ENCODE results near the gene HTR3A.
"Not testable (repeated sequence)": the region's sequence is repeated elsewhere in the genome, so short reads cannot be mapped to it uniquely, and the experiment has no call there.

Gene HTR3A

DNA sequence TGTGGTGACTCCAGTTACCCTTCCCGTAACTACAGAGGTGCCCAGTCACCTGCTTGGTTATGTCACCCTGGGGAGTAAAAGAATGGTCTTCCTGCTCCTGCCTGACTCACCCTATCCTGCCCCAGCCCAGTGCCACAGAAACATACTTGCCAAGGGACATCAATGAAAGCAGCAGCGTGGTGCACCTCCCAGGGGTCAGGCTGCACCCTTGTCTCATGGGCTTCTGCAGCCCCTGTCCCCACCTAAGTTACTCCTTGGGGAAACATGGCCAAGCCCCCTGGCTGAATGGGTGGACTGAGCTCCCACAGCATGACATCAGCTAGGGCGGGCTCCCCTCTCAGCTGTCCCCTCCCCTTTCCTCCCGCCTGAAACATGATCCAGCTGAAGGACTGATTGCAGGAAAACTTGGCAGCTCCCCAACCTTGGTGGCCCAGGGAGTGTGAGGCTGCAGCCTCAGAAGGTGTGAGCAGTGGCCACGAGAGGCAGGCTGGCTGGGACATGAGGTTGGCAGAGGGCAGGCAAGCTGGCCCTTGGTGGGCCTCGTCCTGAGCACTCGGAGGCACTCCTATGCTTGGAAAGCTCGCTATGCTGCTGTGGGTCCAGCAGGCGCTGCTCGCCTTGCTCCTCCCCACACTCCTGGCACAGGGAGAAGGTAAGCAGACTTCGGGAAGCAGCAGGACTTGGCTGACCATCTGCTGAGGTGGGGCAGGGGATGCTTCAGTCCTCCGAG lies at the start of gene HTR3A:
HTR3A (plus strand) TSS at position 368 of the 730 bp plus-strand sequence; CDS start at position 586, 218 bp downstream.
- no peak for DNase-seq (ENCODE audit: low read depth in 2 of 2)

DNA sequence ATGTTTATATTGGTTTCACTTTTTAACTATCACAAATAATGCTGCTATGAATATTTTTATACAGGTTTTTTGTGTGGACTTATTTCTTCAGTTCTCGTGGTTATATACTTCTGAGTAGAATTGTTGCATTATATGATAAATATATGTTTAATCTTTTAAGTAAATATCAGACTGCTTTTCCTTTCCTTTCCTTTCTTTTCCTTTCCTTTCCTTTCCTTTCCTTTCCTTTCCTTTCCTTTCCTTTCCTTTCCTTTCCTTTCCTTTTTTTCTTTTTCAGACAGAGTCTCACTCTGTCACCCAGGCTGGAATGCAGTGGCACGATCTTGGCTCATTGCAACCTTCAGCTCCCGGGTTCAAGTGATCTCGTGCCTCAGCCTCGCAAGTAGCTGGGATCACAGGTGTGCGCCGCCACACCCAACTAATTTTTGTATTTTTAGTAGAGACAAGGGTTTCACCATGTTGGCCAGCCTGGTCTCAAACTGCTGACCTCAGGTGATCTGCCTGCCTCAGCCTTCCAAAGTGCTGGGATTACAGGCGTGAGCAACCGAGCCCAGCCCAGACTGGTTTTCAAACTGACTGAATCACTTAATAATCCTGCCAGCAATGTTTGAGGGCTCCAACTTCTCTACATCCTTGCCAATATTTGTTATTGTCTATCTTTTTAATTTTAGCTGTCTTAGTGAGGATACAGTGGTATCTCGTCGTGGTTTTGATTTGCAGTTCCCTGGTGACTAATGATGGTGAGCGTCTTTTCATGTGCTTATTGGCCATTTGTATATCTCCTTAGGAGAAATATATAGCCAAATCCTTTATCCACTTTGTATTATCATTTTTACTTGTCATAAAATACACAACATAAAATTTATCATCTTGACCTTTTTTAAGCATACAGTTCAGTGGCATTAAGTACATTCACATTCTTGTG lies 48.4 kb upstream of the HTR3A start:
- DNase-seq (ENCODE audit: low read depth in 2 of 2), result no peak

DNA sequence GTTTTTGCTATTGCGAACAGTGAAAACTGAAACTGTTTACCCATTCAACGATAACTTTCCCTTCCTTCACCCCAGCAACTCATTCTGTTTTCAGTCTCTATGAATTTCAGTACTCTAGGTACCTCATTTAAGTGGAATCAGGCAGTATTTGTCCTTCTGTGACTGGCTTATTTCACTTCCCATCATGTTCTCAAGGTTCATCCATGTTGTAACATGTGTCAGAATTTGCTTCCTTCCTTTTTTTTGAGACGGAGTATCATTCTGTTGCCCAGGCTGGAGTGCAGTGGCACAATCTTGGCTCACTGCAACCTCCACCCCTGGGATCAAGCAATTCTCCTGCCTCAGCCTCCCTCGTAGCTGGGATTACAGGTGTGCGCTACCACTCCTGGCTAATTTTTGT lies 46.6 kb upstream of the HTR3A start:
- no peak for DNase-seq (ENCODE audit: low read depth in 2 of 2)

DNA sequence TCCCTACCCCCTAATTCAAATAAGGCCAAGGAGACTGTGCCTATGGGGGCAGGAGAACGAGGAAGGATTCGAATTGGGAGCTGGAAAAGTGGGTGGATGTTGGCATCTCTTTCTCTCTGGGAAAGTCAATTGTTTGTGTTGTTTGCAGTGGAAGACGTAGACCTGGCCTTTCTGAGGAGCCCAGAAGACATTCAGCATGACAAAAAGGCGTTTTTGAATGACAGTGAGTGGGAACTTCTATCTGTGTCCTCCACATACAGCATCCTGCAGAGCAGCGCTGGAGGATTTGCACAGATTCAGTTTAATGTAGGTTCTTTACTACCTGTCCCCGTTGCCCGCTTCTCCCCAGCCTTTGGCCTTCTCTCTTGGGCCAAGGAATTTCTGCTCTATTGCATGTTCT lies 42.1 kb upstream of the HTR3A start:
- no peak for DNase-seq (ENCODE audit: low read depth in 2 of 2)

DNA sequence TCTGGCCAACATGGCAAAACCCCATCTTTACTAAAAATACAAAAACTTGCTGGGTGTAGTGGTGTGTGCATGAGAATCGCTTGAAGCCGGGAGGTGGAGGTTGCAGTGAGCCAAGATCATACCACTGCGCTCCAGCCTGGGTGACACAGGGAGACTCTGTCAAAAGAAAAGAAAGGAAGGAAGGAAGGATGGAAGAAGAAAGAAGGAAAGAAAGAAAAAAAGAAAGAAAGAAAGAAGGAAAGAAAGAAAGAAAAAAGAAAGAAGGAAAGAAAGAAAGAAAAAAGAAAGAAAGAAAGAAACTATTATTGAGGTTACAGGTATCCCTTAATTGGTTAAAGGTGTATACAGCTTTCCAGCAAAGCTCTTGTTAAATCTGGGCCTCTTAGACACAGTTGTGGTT lies 40.7 kb upstream of the HTR3A start:
- not testable (repeated sequence) for DNase-seq (ENCODE audit: low read depth in 2 of 2)

DNA sequence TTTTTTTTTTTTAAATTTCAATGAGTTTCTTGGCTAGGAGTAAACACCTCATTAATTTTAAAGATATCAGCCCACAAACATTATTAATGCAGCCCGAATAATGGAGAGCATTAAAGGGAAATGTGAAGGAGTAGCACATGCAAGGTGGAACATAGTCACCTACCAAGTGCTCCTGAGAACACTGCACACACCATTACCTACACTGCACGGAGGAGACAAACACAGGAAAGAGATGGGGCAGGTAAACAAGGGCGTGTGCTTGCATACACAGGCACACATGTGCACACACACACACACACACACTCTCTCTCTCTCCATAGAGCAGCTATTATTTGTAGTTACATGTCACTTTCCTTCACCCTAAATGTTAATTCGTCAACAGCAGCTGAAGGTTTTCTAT lies 40.1 kb upstream of the HTR3A start:
- DNase-seq (ENCODE audit: low read depth in 2 of 2), result no peak

DNA sequence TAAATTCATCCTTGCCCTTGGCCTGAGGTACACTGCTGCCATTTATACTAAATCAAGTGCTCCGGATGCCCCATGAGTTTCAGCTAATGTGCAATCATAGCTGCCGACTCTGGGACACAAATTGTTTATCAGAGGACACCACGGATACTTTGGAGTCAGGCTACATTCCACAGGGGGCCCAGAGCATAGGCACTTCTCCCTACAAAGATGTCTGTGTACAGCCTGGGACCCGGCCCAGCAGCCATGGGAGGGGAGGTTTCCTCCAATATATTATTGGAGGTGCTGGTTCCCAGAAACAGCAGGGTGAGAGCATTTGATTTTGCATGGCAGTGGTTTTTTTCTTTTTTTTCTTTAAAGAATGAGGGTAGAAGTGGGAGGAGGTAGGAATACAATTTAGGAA lies 39.0 kb upstream of the HTR3A start:
- DNase-seq (ENCODE audit: low read depth in 2 of 2), result no peak

DNA sequence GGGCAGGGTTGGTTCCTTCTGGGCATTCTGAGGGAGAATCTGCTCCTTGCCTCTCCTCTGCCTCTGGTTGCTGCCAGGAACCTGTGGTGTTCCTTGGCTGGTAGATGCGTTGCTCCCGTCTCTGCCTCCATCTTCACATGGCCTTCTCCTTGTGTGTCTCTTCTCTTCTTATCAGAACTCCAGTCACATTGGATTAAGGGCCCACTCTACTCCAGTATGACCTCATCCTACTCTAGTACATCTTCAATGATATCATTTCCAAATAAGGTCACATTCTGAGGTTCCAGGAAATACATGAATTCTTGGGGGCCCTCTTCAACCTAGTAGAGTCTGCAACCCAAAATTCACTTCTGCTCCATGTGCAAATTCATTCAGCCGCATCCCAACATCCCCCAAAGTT lies 37.0 kb upstream of the HTR3A start:
- DNase-seq (ENCODE audit: low read depth in 2 of 2), result no peak

DNA sequence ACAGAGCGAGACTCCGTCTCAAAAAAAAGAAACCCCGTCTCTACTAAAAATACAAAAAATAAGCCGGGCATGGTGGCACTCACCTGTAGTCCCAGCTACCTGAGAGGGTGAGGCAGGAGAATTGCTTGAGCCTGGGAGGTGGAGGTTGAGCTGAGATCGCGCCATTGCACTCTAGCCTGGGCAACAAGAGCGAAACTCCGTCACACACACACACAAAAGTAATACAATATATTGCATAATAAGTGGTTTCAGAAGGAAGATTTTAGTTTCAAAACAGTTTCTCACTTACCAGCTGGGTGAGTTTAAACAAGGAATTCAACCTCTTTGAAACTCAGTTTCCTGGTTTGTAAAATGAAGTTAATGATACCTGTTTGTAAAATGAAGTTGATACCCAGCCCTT lies 32.7 kb upstream of the HTR3A start:
- no peak for DNase-seq (ENCODE audit: low read depth in 2 of 2)

DNA sequence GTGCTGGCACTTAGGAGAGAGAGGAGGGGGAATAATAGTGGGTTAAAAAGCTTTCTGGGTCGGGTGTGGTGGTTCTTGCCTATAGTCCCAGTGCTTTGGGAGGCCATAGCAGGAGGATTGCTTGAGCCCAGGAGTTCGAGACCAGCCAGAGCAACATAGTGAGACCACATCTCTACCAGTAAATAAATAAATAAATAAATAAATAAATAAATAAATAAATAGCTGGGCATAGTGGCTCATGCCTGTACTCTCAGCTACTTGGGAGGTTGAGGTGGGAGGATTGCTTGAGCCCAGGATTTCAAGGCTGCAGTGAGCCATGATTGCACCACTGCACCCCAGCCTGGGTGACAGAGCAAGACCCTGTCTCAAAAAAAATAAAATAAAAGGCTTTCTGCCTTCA lies 28.7 kb upstream of the HTR3A start:
- not testable (repeated sequence) for DNase-seq (ENCODE audit: low read depth in 2 of 2)

DNA sequence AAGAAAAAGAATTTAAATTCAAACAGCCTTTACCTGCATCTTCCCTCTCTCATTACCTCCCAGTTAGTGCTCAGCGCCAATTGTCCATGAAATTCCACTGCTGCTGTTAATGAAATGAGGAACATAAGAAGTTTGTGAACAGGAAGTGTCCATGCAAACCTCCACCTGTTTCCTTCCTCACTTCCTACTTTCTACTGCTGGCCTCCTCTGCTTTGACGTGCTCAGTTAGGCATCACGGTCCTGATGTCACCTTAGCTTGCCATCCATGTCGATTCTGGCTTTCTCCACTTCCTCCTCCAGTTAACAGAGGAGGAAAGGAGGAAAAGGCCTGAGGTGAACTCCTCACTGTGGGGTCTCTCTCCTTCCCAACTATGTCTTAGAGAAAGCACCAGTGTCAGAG lies 26.9 kb upstream of the HTR3A start:
- DNase-seq (ENCODE audit: low read depth in 2 of 2), result no peak

DNA sequence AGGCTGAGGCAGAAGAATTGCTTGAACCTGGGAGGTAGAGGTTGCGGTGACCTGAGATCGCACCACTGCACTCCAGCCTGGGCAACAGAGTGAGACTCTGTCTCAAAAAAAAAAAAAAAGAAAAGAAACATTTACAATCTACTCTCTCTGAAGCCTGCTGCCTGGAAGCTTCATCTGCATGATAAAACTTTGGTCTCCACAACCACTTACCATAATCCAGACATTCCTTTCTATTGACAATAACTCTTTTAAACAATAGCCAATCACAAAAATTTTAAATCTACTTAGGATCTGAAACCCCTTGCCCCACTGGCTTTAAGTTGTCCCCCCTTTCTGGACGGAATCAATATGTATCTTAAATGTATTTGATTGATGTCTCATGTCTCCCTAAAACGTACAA lies 25.0 kb upstream of the HTR3A start:
- DNase-seq (ENCODE audit: low read depth in 2 of 2), result no peak

DNA sequence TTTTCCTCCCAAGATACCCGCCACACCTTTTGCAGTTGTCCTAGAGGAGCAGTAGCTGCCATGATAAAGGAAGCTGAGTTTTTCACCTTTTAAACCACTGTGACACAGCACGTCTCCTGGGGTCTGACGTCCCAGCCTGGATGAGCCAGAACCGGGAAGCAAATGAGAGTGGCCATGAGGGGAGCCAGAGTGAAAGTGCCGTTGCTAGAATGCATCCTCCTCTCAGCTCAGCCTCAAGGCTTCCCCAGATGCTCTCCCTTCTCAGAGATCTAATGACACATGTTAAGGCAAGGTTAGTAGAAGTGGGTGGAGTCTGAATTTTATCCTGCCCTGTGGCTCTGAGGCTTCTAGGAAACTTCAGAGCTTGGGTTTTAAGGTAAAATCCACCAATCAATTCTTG lies 23.4 kb upstream of the HTR3A start:
- no peak for DNase-seq (ENCODE audit: low read depth in 2 of 2)

DNA sequence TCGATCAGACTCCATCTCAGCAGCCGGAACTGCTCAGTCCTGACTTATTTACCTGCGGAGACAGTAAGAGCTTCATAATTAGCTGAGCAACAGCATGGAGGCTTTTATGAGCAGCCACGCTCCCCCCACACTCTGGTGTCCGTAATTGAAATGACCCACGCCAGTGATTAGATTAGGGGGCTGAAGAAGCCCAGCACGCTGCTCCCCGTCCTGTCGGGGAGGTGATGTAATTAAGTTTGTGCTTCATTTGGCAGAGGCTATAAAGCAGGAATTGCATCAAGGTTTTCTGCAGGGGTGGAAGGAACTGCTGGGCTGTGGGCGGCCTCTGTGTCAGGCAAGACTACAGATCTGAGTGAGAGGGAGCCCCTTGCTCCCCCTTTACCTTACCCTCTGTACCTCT lies 22.8 kb upstream of the HTR3A start:
- no peak for DNase-seq (ENCODE audit: low read depth in 2 of 2)

DNA sequence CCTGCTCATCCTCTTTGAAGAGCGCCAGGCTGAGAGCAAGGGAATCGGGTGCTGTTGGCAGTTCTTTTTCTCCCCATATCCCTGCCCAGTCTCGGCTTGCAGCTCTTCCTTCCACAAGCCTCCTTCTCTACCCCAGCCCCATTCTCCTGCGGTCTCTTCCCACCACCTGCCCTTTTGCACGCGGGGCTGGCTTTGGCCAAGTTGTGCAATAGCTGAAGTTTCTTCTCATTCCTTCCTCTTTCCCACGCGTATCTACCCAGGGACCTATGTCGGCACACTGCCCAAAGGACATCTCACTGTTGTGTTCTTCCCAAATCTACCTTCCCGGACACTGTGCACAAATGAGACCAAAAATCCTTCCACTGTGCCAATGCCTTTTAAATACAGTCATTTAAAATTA lies 22.3 kb upstream of the HTR3A start:
- no peak for DNase-seq (ENCODE audit: low read depth in 2 of 2)

DNA sequence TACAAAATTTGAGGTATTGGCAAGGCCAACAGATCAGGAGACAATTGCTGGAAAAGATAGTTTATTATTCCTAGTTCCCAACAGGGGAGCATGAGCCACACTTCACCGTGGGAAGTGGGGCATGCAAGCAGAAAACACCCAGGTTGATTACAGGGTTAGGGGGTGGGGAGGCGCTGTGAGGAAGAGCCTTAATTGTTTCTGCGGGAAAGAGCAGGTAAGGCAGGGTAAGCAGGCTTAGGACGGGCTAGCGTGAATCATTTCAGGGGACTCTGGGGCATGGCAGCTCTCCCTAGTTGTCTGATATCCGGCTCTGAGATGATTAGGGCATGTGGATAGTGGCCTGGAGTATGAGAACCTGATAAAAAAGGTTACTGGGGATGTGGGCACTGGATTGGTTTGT lies 20.7 kb upstream of the HTR3A start:
- no peak for DNase-seq (ENCODE audit: low read depth in 2 of 2)

DNA sequence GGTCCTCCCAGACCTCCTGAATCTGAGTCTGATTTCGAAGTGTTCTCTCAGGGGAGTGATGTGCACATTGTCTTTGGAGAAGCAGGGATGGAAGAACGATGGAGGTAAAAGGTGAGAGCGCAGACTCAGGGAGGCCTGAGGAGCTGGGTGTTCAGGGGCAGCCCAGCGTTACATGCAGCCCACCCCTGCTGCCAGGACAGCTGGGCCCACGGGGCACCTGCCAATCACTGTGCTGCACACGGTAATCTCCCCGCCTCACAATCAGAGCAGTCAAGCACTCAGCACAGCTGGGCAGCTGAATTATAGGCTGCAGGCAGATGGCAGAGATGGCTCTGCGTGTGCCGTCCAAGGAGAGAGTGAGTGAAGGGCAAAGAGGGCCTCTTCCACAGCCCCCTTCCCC lies 17.9 kb upstream of the HTR3A start:
- no peak for DNase-seq (ENCODE audit: low read depth in 2 of 2)

DNA sequence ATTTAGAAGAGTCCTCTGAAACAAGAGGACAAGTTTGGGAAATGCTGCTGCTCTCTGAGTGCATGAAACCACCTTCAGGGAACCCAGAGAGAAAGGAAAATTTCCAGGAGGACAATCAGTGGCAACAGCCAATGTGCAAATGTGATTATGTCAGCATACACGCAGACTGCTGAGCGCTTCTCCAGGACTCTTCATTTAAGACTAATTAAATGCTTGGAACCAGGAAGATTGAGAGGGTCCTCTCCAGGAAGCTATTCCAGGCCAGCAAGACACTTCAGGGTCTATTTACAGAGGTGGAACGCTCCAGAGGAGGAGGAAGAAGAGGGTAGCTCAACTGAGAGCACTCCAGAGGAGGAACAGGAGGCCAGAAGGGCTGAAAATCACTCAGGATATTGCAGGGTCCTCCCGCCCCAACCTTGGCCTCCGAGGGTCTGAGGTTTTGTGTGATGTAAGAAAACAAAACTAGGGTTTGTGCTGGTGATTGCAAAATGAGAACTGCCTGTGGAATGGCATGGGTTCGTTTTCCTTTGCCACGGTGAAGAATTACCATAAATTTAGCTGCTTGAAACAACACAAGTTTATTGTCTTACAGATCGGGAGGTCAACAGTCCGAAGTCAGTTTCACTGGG lies 14.1 kb upstream of the HTR3A start:
- DNase-seq (ENCODE audit: low read depth in 2 of 2), result no peak

DNA sequence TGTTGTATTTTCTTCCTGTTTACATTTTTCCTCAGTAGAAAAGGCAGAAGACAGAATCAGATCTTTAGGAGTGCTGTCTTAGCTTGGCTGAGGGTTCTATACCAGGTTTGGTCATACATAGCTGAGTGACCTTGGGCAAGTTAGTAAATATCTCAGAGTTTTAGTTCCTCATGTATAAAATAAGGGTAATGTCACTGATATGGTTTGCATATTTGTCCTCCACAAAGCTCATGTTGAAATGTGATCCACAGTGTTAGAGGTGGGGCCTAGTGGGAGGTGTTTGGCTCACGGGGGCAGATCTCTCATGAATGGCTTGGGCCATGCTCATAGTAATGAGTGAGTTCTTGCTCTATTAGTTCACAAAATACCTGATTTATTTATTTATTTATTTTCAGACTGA lies 7.5 kb upstream of the HTR3A start:
- DNase-seq (ENCODE audit: low read depth in 2 of 2), result no peak

DNA sequence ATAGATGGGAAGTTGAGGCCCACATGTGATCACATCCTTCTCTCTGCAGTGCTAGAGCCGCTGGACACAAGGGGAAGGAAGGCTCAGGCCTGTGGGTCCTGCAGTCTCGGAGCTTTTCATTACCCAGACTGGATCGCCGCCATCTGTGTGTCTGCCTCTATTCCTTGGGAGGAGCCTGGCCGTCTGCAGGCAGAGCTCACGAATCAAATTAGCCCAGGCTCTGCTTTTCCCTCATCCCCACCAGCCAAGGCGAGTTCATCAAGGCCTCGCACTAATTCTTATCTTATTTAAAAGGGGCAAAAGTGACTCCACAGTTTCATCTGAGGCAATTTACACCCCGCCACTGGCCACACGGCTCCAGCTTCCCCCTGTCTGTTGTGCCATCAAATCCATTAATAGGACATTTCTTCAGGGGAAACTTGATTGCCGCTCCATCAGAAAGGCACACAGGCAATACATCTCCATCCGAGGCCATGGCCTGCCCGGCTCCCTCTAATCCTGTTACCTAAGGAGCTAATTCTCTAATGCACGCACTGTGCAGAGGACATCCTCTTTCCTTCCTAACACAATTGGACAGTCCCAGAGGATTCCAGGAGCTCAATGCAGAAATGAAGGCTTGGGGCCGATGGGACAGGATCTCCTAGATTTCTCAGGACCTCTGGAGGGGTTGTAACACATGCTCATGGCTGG lies 3.3 kb upstream of the HTR3A start:
- no peak for DNase-seq (ENCODE audit: low read depth in 2 of 2)

DNA sequence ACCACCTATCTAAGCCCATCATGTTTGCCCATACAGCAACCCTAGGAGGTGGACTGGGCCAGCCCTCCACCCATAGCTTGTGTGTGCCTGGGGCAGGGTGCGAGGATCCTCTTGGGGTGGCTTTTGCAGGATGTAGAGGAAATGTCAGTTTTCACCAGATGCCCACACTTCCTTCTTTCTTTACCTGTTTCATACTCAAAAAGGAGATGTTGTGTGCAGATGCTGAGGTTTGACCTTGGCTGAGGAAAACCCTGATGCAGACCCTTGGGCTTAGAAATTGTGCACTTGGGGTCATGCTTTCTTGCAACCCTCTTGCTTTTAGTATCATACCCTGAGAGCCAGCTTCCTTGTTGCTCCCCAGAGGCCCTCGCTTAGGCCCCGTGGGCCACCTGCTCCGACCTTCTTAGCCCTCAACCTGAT lies 2.2 kb downstream of the HTR3A start:
- DNase-seq (ENCODE audit: low read depth in 2 of 2), result no peak

DNA sequence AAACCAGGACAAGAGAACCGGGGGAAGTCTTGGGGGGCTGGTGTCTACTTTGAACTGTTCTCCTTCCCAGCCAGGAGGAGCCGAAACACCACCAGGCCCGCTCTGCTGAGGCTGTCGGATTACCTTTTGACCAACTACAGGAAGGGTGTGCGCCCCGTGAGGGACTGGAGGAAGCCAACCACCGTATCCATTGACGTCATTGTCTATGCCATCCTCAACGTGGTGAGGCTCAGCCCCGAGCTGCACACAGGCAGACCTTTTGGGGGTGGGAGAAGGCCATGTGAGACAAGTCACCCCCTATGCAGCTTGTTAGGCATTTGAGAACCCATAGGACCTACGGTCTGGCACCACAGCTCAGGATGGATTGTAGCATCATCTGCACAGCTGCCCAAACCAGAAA lies 2.8 kb downstream of the HTR3A start:
- DNase-seq (ENCODE audit: low read depth in 2 of 2), result no peak
